ENCODE data around the gene OR51E2.
"Not testable (repeated sequence)": the region's sequence is repeated elsewhere in the genome, so short reads cannot be mapped to it uniquely, and the experiment has no call there.

Gene OR51E2, protein sequence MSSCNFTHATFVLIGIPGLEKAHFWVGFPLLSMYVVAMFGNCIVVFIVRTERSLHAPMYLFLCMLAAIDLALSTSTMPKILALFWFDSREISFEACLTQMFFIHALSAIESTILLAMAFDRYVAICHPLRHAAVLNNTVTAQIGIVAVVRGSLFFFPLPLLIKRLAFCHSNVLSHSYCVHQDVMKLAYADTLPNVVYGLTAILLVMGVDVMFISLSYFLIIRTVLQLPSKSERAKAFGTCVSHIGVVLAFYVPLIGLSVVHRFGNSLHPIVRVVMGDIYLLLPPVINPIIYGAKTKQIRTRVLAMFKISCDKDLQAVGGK

DNA sequence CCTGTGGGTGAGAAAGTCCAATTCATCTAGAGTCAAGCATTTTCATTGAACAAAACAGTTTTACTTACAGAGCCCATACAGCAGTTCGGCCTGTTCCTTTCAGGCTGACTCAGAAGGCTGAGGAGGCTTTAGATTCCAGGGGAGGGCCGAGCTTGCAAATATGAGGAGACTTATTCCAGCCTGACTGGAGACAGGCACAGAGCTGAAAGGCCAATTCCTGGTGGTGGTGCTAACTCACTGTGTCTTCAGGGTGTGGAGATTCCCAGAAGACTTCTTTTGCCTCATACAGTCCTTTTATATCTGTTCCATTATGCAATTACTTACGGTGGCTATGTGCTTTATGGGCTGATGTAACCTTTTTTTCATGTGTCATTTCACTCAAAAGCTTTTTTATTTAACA lies at the start of gene OR51E2:
Gene OR51E2 (minus strand): TSS at position 269 of the 400 bp plus-strand sequence. CDS start 15,142 bp downstream, outside the sequence.
- DNase-seq = no peak
- intact Hi-C loops (cut with DNase I) = no loop called here

DNA sequence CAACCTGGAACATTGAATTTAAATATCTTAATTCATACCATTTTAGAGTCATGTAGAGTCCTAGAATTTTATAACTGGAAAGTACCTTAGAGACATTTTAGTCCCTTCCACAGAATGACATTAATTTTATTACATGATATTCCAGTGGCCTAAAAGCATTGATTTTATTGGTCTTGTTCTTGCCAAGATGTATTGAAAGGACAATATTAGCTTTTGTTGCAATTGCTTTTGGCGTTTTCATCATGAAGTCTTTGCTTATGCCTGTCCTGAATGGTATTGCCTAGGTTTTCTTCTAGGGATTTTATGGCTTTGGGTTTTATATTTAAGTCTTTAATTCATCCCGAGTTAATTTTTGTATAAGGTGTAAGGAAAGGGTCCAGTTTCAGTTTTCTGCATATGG lies 43.1 kb upstream of the OR51E2 start:
- intact Hi-C loops (cut with DNase I) = no loop called here
- no peak for DNase-seq

DNA sequence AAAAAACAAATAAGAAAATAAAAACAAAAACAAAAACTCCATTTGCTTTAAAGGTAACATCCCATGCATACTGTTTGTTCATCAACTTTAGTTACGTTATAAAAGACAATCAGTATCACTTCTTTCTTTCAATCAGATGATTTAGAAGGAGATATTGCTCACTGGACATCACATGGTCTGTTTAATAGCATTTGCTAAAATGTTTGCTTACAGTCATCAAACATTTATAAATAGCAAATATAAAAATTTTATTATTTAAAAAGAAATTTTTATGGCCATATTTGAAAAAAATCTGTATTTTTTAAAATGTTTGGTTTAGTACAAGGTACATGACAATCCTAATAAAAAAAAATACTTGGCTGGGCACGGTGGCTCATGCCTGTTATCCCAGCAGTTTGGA lies 29.5 kb upstream of the OR51E2 start:
- no peak for DNase-seq
- intact Hi-C loops (cut with DNase I) = no loop called here

DNA sequence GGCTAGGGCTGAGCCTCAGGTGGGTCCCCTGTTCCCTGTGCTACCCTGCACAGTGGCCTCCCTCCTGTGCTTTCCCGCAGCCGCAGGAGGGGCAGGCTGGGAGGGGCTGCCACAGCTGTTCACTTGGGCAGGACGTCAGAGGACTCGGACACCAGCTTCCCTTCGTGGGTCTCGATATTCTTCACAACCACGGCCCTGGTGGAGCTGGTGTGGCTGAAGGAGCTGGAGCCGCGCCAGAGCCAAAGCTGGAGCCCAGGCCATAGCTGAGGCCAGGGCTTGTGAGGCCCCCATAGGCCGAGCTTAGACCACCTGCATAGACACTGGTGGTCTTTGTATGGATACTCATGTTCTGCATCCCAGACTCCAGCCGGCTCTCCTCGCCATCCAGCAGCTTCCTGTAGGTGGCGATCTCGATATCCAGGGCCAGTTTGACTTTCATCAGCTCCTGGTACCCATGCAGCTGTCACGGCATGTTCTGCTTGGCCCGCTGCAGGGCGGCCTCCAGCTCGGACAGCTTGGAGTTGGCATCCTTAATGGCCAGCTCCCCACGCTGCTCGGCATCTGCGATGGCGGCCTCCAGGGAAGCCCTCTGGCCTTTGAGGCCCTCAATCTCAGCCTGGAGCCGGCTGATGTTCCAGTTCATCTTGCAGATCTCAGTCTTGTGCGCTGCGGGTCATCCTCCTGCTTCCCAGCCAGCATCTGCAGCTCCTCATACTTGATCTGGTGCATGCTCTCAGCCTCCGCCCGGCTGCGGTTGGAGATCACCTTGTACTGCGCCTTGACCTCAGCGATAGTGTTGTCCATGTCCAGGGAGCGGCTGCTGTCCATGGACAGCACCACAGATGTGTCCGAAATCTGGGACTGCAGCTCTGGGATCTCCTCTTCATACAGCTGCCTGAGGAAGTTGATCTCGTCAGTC lies 25.2 kb upstream of the OR51E2 start:
- DNase-seq = peak in 2 of 10 donors; percentile 41 to 84
- intact Hi-C loops (cut with DNase I) = not testable (repeated sequence)

DNA sequence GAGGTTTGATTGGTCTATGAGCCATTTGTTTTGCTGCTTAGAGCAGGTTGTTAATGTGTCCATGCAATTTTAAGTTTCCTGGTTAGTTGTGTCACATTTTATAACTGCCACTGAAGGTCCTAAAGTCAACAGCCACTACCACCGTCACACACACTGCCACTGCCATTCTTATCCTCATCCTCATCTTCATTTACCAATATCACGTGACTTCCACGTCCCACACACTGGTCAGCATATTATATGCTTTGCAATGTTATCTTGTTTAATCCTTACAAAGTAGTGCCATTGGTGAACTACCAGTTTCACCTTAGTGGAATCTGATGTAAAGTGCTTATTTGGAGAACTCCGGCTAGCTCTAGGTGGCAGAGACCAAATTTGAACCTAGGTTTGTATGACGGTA lies 16.6 kb upstream of the OR51E2 start:
- intact Hi-C loops (cut with DNase I) = no loop called here
- no peak for DNase-seq

DNA sequence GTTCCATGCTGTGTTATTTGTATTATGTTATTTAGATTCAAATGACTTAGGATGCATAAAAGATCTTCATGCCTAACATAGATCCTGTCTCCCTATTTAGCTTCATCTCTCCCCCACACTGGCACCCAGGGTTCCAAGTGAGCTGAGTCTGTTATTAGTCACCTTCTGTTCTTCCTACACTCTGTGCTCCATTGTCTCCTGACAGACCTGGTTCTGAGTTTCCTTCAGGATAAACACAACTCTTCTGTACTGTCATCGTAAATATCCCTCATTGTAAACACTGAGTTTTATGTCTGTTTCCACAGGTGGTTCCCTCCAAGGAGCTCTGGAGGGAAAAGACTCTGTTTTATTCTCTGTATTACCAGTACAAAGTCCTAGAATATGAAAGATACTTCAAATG lies 15.6 kb upstream of the OR51E2 start:
- DNase-seq = peak in 1 of 10 donors; percentile 13

DNA sequence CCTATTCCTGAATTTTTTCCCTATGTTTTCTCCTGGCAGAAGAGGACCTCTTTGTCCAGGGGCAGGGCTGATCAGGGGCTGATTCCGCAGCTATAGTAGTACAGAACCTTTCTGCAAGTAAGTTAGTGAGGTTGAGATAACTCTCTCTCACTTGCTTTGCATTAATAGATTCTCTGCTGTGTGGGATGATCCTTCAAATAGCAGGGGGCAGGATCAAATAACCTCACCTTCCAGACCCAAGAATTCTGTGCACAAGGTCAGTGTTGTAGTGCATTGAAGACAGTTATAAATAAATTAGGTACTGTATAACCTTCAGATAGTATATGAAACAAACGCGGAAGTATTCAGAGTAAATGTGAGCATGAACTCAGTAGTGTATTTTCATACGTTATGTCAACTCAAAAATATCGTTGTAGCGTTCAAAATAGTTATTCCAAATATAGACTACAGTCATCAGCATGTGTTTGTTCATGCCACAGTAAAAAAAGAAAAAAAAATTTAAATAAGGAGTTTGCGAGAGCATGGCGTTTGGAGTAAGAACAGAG lies 7.2 kb upstream of the OR51E2 start:
- DNase-seq = no peak
- intact Hi-C loops (cut with DNase I) = no loop called here

More for the DNA sequence above, 15.6 kb upstream of the OR51E2 start:
- intact Hi-C loops (cut with DNase I) = no loop called here

DNA sequence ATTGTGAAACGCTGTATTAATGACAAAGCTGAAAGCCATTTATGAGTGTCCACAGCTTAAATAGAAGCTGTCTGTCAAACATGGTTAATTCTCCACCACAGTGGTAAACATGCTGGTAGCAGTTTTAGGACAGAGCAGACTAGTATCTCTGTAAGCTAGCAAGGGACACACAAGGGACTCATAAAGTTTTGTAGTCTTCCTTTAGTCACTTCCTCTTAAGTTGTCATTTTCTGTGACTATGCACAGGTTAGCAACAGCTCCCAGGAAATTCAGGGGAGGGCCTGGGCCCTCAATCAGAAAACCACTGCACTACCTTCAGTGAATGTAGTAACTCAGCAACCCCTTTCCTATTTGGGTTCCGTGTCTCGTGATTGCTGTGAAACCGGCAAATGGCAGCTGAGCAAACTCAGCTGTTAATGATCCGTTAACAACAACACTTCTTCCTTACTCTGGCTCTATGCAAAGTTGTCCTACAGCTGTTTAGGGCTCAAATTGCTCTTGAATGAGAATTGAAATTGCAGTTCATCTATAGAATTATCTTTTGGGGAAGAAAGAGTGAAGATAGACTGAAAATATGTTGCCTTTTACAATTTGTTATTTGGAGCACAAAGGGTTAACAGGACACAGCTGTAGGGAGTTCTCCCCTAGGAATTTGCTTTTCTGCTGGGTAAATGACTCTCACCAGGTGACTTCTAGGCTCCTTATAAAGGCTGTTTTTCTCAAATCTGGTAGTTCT lies 6.6 kb upstream of the OR51E2 start, which contains the start of gene MMP26:
Gene MMP26 (plus strand): TSS at position 731 of the 736 bp plus-strand sequence.
- no peak for DNase-seq
- intact Hi-C loops (cut with DNase I) = no loop called here

DNA sequence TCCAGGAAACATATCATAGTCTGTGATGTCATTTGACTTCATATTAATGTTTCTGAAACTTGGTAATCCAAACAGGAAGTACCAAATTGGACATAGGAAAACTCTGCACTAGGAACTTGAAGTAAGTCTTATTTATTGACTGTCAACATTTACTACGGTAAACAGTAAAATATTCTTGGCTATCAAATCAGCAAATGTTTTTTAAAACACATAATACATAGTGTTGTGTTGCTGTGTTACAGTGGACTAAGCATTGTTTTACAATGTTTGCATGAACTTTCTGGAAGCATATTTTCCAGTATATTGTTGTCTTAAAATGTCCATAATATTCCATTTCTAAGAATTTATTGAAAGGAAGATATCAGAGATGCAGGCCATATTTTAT lies 2.8 kb upstream of the OR51E2 start:
- DNase-seq = no peak
- intact Hi-C loops (cut with DNase I) = no loop called here

DNA sequence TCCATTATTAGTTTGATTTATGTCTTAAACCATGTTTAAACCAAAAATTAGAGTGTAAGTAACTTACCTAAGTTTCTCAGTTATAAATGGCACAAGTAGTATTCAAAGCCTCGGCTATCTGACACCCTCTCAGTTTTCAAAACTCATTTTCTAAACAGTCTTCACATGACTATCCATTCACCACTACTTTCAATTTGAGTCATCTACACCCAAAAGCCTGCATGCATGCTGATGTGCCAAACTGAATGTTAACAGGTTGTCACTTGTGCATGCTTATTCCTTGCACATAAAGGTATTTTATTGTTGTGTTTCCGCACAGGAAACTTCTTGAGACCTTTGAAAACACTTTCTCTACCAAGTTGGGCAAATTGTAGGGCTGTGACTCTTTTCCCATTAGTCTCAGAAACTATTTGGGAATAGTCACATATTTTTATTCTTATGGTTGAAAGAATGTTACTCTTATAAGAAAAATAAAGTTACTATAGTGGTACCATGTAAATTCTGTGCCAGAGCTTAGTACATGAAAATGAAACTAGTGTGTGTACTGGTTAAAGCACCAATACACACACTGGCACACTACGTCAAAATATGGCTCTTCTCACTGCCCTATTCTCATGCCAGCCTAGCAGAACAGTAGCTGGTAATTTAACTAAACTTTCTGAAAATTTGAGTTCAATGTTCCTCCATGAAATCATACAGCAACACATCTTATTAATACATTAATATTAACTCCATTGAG lies 2.2 kb upstream of the OR51E2 start:
- intact Hi-C loops (cut with DNase I) = no loop called here
- DNase-seq = no peak

DNA sequence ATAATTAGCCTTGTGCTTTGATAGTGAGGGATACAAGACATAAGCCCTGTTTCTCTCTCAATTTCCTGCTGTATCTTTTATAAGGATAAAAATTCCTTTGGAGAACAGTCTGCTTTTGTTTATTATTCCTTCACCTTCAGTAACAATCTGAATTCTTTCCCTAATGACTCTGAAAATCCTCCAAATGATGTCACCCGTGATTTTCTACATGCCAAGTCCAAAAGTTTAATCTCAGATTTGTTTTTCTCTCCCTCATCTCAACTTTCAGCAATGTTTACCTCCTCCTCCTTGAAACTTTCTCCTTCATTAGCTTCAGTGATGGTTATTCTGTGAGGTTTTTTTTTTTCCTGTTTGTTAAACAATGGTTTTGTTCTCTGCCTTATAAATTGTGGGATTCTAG lies 2.2 kb downstream of the OR51E2 start:
- DNase-seq = no peak
- intact Hi-C loops (cut with DNase I) = no loop called here

DNA sequence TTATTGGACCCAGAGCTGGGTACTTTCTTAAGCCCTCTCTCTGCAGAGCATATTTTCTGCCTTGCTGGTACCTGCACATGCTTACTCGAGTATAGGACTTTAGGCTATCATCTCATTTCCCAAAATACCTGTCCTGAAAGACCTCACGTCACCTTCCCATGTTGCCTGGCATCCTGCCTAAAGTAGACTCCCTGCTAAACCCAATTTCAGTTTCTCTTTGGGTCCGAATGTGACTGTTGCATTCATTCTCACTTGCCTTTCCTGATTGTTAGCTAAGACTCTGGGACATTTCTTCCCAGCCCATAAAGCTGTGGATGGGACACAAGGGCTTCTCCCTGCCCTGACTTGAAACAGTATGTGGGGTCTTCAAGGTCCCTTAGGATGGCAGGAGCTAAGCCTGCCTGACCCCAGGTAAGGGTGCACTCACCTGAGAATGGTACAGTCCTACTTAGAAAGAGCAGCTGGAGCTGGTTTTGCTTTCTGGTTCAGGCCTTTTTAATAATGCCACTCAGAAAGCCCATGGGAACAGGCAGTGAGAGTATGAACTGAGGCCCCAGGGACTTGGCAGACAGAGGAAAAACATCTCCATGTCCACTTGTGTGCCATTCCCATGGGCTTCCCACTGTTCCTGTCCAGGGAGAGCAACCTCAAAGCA lies 12.9 kb downstream of the OR51E2 start:
- DNase-seq = no peak
- intact Hi-C loops (cut with DNase I) = no loop called here

DNA sequence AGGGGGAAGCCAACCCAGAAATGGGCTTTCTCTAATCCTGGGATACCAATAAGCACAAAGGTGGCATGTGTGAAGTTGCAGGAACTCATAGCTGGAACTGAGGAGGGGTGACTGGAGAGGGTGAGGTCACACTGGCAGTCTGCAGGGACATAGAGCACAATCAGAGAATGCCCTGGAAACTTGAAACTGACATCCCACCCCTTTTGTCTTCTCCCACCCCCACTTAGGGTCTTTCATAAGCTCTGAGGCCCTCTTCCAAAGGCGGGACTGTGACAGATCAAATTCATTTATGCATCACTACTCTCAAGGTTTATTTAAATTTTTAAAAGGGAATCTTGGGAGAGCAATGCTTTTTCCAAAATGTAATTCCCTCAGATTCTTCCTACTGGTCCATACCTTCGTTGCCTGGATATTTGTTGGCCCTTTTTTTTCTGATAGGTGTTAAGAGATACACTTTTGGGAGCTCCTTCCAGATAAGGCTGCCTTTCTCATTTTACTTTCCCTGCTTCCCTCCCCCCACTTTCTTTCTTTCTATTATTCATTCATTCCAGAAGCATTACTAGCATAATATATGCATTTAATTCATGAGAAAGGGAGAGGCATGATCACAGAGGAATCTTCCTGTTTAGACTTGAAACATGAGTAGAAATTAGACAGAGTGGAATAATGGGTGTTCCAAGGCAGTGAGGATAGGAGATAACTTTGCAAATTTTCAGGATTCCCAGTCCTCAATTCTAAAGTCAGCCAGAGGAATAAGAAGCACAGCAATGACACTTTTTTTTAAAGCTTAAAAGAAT lies 14.8 kb downstream of the OR51E2 start:
- no peak for DNase-seq
- intact Hi-C loops (cut with DNase I) = no loop called here

DNA sequence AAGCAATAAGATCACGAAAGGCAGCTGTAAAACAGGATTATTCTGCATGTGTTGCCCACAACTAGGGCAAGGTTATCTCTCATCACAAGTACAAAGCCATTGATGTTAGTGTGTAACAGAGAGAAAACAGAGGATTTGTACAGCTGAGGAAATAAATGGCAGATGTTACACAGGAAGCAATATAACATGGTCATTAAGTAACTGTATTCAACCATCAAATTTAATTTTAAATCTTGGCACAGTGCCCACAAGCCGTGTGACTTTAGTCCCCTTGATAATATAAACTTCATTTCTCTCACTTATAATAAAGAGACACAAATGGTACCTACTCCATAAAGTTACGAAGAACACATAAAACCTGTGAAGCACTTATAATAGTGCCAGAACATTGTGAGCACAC lies 17.3 kb downstream of the OR51E2 start:
- intact Hi-C loops (cut with DNase I) = no loop called here

DNA sequence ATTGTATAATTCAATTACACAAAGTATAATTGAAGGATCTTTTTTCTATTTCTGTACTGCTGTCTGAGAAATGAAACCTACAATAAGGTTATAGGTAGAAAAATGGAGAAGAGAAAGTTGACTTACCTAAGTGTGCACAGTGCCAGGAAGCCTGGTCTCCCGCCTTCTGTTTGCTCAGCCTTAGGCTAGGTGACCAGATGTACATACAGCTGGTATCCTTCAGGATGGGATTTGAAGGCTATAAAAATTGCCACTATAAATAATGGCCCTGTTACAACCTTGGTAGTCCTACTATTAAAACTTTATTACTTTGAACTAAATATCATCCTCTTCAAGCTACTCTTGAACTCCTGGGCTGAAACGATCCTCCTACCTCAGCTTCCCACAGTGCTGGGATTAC lies 19.7 kb downstream of the OR51E2 start:
- no peak for DNase-seq

More for the DNA sequence above, 17.3 kb downstream of the OR51E2 start:
- DNase-seq = no peak

DNA sequence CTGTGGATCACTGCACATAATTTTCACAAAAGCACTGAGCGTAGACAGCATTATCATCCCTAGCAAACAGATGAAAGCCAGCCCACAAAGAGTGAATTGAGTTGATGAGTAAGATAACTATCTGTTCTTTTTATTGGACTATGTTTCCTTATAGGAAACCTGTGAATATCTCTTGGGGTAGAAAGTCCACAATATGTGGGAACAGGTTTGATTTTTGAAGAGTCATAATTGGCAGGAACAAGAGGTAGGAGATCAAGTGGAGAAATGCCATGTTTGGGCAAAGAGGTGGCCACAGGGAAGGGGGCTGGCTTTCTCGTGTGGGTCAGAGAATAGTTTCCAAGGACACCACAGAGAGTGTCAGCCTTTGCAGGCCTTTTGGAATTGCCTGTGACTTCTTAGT lies 23.9 kb downstream of the OR51E2 start:
- DNase-seq = no peak
- intact Hi-C loops (cut with DNase I) = no loop called here

More for the DNA sequence above, 19.7 kb downstream of the OR51E2 start:
- intact Hi-C loops (cut with DNase I) = no loop called here

DNA sequence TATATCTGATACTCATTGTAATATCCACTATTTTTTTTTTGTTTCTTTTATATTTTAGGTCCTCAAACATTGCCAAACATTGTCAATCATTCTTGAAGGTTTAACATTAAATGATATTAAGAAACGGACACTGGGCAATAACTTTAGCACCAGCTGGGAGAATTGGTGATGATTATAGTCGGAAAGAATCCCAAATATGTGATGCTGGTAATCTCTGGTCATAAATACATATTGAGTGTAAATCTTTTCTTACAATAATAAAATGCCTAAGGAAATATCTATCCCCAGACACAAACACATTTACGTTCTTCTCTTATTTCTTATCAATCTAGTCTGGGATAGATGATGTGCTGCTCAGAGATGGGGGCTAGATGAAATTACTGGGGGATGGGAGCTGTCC lies 25.2 kb downstream of the OR51E2 start:
- intact Hi-C loops (cut with DNase I) = no loop called here
- no peak for DNase-seq

DNA sequence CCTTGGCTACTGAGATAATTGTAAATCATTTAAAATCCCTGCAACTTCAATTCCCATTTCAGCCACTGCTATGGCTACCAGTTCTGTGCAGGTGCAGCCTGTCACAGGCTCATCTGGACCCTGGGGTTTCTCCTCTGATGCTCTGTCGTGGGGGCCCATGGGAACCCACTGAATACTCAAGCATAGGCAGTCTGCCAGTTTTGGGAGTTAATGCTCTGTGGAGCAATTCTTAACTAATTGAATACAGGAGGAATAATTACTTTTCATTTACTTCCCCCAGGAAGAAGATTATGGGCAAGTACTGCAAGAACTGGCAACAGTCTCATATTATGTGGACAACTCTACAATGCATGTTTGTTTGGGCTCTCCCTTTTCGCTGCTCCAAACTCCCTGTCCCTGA lies 25.9 kb downstream of the OR51E2 start:
- intact Hi-C loops (cut with DNase I) = no loop called here
- no peak for DNase-seq

DNA sequence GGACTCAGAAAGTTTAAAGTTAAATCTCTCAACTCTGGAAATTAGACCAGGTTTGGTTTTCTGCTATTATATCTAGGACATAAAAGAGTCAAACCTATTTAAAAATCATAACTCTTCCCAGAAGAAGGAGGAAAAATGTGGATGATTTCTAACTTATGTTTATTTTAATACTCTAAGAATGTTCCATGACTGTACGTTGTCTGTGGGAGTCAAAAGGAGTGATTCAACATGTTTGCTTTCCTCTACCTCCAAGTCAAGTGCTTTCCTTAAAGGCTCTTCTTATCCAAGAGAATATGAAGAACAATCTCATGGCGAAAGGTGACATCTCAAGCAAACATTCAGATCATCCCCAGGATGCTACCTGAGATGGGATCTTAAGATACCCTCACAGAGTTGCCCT lies 32.2 kb downstream of the OR51E2 start:
- no peak for DNase-seq

More for the DNA sequence above, 32.2 kb downstream of the OR51E2 start:
- intact Hi-C loops (cut with DNase I) = no loop called here

Data from posterior cingulate gyrus (tissue), 11 donors.